ENCODE results near the gene CLDN10.
"Not testable (repeated sequence)": the region's sequence is repeated elsewhere in the genome, so short reads cannot be mapped to it uniquely, and the experiment has no call there.

The CLDN10 gene

GRCh38 chr13:95508996-95509395, 43.5 kb upstream of the CLDN10 start:
- Histone ChIP-seq H3K27me3 (ENCODE audit: insufficient read depth, low read depth, severe bottlenecking) (no peaks in the 10 kb centered on the region), H3K27ac (no peak overlapping the region), H3K36me3 (no peaks in the 10 kb centered on the region), H3K4me3 (ENCODE audit: low read depth, low read length) (no peak overlapping the region), H3K9me3 (ENCODE audit: severe bottlenecking) (no peaks in the 10 kb centered on the region)
- TF ChIP-seq, protein P1, sequence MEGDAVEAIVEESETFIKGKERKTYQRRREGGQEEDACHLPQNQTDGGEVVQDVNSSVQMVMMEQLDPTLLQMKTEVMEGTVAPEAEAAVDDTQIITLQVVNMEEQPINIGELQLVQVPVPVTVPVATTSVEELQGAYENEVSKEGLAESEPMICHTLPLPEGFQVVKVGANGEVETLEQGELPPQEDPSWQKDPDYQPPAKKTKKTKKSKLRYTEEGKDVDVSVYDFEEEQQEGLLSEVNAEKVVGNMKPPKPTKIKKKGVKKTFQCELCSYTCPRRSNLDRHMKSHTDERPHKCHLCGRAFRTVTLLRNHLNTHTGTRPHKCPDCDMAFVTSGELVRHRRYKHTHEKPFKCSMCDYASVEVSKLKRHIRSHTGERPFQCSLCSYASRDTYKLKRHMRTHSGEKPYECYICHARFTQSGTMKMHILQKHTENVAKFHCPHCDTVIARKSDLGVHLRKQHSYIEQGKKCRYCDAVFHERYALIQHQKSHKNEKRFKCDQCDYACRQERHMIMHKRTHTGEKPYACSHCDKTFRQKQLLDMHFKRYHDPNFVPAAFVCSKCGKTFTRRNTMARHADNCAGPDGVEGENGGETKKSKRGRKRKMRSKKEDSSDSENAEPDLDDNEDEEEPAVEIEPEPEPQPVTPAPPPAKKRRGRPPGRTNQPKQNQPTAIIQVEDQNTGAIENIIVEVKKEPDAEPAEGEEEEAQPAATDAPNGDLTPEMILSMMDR (IDR thresholded peaks at IDR 0.05; ENCODE audit: low read depth, low read length): no peak
- no peak for DNase-seq

- H3K4me3 ChIP-seq (ENCODE audit: low read depth, low read length): no peak overlapping the region
- no peak for DNase-seq
- no peak overlapping the region for H3K27ac ChIP-seq
- no peaks in the 10 kb centered on the region for H3K27me3 ChIP-seq (ENCODE audit: insufficient read depth, low read depth, severe bottlenecking)
- no peaks in the 10 kb centered on the region for H3K36me3 ChIP-seq
- TF ChIP-seq, protein P1 (IDR thresholded peaks at IDR 0.05; ENCODE audit: low read depth, low read length): no peak
- H3K9me3 ChIP-seq (ENCODE audit: severe bottlenecking): no peaks in the 10 kb centered on the region
Observed at GRCh38 chr13:95509521-95510310, 42.8 kb upstream of the CLDN10 start.

GRCh38 chr13:95510950-95511349, 41.6 kb upstream of the CLDN10 start:
- H3K9me3 ChIP-seq (ENCODE audit: severe bottlenecking): no peaks in the 10 kb centered on the region
- no peaks in the 10 kb centered on the region for H3K36me3 ChIP-seq
- no peak overlapping the region for H3K27ac ChIP-seq
- H3K27me3 ChIP-seq (ENCODE audit: insufficient read depth, low read depth, severe bottlenecking): no peaks in the 10 kb centered on the region
- TF ChIP-seq, protein P1 (IDR thresholded peaks at IDR 0.05; ENCODE audit: low read depth, low read length): no peak
- DNase-seq: no peak
- H3K4me3 ChIP-seq (ENCODE audit: low read depth, low read length): no peak overlapping the region

DNA sequence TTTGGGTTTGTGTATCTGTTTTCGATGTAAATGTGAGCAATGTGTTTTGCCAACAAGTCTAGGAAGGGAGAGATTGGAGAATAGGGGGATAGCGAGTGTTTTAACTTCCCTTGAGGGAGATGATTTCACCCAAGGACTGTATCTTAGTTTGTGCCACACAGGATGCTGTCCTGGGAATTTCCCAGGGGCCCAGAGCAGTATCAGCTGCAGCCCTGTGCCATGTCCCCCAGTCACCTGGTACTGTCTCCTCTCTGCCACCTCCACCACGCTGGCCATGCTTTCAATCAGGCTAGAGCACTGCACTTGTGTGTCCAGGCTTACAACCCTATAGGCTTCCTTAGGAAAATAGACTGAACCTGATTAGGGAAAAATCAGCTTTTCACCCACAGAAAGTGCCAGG, 40.1 kb upstream of the CLDN10 start:
- Histone ChIP-seq H3K36me3 (no peaks in the 10 kb centered on the region), H3K27ac (no peak overlapping the region), H3K27me3 (ENCODE audit: insufficient read depth, low read depth, severe bottlenecking) (no peaks in the 10 kb centered on the region), H3K4me3 (ENCODE audit: low read depth, low read length) (no peak overlapping the region), H3K9me3 (ENCODE audit: severe bottlenecking) (no peaks in the 10 kb centered on the region)
- TF ChIP-seq, protein P1 (IDR thresholded peaks at IDR 0.05; ENCODE audit: low read depth, low read length): no peak
- no peak for DNase-seq

DNA sequence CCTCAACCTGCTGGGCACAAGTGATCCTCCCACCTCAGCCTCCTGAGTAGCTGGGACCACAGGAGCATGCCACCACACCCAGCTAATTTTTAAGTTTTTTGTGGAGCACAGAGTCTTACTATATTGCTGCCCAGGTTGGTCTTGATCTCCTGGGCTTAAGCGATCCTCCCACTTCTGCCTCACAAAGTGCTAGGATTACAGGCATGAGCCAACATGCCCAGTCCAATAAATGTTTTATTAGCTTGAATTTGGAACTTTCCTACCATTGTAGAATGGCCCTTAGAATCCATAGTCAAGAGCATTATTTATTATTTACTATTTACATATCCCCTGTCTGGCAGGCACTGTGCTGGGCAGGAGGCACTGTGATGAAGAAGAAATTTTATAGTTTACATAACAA, 39.6 kb upstream of the CLDN10 start:
- Histone ChIP-seq H3K4me3 (ENCODE audit: low read depth, low read length) (no peak overlapping the region), H3K27me3 (ENCODE audit: insufficient read depth, low read depth, severe bottlenecking) (no peaks in the 10 kb centered on the region), H3K9me3 (ENCODE audit: severe bottlenecking) (no peaks in the 10 kb centered on the region), H3K36me3 (no peaks in the 10 kb centered on the region), H3K27ac (no peak overlapping the region)
- no peak for DNase-seq
- TF ChIP-seq, protein P1 (IDR thresholded peaks at IDR 0.05; ENCODE audit: low read depth, low read length): no peak

DNA sequence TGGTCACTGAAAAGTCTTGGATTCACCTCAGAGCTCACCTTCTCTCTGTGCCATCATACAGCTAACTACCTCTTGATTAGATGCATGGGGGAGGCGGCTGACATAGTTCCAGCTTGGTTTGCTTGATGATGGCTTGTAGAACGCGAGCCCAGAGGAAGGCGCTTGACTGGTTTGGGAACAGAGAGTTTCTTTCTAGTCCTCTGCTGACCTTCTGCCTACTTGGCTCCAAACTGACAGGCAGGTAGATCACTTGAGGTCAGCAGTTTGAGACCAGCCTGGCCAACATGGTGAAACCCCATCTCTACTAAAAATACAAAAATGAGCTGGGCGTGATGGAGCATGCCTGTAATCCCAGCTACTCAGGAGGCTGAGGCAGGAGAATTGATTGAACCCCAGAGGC, 36.9 kb upstream of the CLDN10 start:
- H3K4me3 ChIP-seq (ENCODE audit: low read depth, low read length); H3K27me3 ChIP-seq (ENCODE audit: insufficient read depth, low read depth, severe bottlenecking); H3K9me3 ChIP-seq (ENCODE audit: severe bottlenecking); H3K27ac ChIP-seq; DNase-seq; H3K36me3 ChIP-seq: not testable (repeated sequence)

All from WERI-Rb-1 (cell line).